GM19372 (cell line): ENCODE results near the gene ST7.
"Not testable (repeated sequence)": the region's sequence is repeated elsewhere in the genome, so short reads cannot be mapped to it uniquely, and the experiment has no call there.

ENCODE experiments used
- ATAC-seq: cut with Tn5 transposase; IDR thresholded peaks from one replicate; pipeline ENCODE4 v1.9.1; 2021; ENCODE audit warnings: mild to moderate bottlenecking, low read depth, moderate library complexity; ENCODE audit not compliant: unreplicated experiment

Gene ST7, protein sequence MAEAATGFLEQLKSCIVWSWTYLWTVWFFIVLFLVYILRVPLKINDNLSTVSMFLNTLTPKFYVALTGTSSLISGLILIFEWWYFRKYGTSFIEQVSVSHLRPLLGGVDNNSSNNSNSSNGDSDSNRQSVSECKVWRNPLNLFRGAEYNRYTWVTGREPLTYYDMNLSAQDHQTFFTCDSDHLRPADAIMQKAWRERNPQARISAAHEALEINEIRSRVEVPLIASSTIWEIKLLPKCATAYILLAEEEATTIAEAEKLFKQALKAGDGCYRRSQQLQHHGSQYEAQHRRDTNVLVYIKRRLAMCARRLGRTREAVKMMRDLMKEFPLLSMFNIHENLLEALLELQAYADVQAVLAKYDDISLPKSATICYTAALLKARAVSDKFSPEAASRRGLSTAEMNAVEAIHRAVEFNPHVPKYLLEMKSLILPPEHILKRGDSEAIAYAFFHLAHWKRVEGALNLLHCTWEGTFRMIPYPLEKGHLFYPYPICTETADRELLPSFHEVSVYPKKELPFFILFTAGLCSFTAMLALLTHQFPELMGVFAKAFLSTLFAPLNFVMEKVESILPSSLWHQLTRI

GRCh38 chr7:116953372-116953905, at the start of gene ST7:
Gene ST7 (plus strand): TSS chr7:116953501. CDS start chr7:116953541, 40 bp downstream.
- ATAC-seq = peak; percentile 36

GRCh38 chr7:116906391-116906790, 46.9 kb upstream of the ST7 start:
- ATAC-seq = no peak

DNA sequence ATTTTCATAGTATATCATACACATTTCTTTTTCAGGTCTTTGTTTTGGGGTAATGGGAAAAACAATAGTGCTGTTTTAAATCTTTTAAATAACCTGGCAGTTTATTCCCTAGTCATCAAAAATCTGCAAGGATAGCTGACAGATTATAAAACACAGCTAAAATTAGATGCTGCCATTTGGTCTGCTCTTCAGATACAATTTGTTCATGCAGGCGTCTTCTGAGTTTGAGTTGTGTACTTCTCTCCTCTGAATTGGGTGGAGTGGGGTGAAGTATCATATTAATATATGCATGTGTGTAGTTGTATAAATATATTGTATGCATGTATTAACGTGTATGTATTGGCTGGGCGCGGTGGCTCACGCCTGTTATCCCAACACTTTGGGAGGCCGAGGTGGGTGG, 42.9 kb upstream of the ST7 start:
- no peak for ATAC-seq

DNA sequence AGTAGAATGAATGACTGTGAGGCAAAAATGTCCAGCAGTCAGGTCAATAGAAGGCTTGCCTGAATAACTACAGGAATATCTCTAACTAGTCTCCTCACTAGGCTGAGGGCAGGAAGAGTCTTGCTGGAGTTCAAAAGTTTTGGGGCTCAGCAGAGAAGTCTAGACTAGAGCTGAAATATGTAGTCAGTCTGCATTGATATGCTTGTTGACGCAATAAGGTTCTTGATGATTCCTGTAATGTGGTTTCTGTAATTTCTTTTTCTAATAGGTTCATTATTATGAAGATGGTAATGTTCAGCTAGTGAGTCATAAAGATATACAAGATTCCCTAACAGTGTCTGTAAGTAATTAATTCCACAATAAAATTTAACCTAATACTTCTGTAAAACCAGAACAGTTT, 41.5 kb upstream of the ST7 start:
- ATAC-seq = no peak

- ATAC-seq = no peak
These were observed 40.9 kb upstream of the ST7 start for GRCh38 chr7:116912269-116912909.

GRCh38 chr7:116918704-116919103, 34.6 kb upstream of the ST7 start:
- no peak for ATAC-seq

GRCh38 chr7:116920359-116920758, 32.9 kb upstream of the ST7 start:
- no peak for ATAC-seq

DNA sequence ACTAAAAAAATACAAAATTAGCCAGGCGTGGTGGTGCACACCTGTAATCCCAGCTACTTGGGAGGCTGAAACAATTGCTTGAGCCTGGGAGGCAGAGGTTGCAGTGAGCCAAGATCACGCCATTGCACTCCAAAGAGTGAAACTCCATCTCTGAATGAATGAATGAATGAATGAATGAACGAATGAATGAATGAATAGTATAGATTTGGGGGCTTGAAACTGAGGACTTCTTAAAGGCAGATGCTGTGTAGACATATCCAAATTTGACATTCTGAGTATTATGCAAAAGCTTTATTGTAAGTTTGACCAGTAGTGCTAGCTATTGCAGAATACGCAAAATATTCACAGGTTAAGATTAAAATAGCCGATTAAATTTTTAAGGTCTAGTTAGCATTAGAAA, 30.8 kb upstream of the ST7 start:
- ATAC-seq = no peak

DNA sequence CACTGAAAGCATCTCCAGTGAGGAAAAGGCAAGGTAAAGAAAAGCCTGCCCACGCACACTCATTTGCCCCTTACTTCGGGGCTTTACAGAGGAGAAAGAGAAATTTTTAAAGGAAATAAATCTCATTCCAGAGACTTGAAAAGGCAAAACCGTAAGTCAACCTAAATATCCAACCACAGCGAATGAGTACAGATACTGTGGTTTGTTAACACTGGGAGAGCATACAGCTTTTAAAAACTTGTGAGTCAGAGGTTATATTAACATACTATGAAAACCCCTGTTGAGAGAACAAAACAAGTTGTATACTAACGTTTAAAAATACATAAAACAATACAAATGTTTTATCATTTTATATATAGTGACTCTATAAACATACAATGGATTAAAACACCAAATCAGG, 28.6 kb upstream of the ST7 start:
- ATAC-seq = no peak

GRCh38 chr7:116929021-116929420, 24.3 kb upstream of the ST7 start:
- ATAC-seq = no peak

- peak; percentile 84 for ATAC-seq
These were observed 23.1 kb upstream of the ST7 start for GRCh38 chr7:116929914-116930913.

- ATAC-seq = no peak
These were observed 20.7 kb upstream of the ST7 start for GRCh38 chr7:116932566-116932965.

DNA sequence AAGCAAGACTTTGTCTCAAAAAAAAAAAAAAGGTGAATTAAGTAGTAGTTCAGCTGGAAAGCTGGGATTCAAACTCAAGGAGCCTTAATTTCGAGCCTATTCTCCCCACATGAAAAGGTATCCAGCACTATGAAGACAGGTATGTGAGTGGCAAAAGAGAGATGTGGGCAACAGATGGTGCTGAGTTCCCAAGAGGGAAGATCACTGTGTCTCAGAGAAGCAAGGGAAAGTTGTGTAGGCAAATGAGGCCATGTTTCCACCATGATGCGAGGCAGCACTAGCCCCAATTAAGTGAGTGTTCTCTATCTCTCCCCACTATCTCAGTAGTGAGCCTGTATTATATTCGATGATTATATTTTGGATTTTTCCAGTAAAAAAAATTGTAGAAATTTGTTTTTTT, 19.8 kb upstream of the ST7 start:
- ATAC-seq = no peak

GRCh38 chr7:116934580-116934979, 18.7 kb upstream of the ST7 start:
- no peak for ATAC-seq

DNA sequence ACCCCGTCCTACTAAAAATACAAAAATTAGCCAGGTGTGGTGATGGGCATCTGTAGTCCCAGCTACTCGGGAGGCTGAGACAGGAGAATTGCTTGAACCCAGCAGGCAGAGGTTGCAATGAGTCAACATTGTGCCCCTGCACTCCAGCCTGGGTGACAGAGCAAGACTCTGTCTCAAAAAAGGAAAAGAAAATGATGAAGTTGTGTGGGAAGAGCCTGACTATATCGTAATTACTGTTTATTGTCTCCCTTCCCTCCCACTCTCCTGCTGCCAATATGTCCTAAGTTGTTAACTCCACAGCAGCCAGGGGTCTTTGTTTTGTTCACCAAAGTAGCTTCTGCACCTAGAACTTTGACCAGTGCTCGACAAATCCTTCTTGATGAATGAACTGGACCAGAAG, 16.5 kb upstream of the ST7 start:
- ATAC-seq = not testable (repeated sequence)

DNA sequence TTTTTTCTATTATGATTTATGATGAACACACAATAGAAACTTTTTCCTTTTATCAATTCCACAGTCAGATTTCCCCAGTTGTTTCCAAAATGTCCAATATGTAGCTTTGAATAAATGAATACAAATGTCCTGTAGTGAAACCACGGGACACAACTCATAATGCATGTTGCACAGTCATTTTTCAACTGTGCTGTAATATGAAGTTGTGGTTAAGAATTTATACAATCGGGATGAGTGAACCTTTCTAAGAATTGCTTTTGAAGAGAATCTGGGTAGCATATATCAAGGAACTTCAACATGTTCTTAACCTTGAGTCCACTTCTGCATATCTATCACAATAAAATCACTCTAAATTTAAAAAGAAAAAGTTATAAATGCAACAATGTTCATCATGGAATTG, 14.6 kb upstream of the ST7 start:
- no peak for ATAC-seq

GRCh38 chr7:116940689-116941370, 12.5 kb upstream of the ST7 start:
- ATAC-seq = no peak

DNA sequence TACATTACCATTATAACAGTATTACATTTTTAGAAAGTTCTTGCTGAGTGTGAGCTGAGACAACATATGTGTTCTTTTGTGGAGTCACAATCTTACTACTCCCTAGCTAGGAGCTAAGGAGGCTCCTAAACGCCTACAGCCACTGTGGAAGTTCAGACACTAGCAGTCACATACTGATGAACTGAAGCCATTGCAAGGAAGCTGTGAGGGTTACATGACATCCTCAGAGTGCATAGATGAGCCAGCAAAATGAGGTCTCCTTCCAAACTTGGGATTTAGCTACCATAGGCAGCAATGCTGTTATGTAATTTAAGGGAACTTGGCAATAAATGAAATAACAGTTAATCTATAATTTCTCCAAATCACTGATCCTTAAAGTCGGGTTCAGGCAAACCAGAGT, 10.8 kb upstream of the ST7 start:
- ATAC-seq = no peak

GRCh38 chr7:116948934-116949333, 4.4 kb upstream of the ST7 start:
- ATAC-seq = no peak
